ENCODE results near the gene ADNP2.

ADNP2 gene, protein sequence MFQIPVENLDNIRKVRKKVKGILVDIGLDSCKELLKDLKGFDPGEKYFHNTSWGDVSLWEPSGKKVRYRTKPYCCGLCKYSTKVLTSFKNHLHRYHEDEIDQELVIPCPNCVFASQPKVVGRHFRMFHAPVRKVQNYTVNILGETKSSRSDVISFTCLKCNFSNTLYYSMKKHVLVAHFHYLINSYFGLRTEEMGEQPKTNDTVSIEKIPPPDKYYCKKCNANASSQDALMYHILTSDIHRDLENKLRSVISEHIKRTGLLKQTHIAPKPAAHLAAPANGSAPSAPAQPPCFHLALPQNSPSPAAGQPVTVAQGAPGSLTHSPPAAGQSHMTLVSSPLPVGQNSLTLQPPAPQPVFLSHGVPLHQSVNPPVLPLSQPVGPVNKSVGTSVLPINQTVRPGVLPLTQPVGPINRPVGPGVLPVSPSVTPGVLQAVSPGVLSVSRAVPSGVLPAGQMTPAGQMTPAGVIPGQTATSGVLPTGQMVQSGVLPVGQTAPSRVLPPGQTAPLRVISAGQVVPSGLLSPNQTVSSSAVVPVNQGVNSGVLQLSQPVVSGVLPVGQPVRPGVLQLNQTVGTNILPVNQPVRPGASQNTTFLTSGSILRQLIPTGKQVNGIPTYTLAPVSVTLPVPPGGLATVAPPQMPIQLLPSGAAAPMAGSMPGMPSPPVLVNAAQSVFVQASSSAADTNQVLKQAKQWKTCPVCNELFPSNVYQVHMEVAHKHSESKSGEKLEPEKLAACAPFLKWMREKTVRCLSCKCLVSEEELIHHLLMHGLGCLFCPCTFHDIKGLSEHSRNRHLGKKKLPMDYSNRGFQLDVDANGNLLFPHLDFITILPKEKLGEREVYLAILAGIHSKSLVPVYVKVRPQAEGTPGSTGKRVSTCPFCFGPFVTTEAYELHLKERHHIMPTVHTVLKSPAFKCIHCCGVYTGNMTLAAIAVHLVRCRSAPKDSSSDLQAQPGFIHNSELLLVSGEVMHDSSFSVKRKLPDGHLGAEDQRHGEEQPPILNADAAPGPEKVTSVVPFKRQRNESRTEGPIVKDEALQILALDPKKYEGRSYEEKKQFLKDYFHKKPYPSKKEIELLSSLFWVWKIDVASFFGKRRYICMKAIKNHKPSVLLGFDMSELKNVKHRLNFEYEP

DNA sequence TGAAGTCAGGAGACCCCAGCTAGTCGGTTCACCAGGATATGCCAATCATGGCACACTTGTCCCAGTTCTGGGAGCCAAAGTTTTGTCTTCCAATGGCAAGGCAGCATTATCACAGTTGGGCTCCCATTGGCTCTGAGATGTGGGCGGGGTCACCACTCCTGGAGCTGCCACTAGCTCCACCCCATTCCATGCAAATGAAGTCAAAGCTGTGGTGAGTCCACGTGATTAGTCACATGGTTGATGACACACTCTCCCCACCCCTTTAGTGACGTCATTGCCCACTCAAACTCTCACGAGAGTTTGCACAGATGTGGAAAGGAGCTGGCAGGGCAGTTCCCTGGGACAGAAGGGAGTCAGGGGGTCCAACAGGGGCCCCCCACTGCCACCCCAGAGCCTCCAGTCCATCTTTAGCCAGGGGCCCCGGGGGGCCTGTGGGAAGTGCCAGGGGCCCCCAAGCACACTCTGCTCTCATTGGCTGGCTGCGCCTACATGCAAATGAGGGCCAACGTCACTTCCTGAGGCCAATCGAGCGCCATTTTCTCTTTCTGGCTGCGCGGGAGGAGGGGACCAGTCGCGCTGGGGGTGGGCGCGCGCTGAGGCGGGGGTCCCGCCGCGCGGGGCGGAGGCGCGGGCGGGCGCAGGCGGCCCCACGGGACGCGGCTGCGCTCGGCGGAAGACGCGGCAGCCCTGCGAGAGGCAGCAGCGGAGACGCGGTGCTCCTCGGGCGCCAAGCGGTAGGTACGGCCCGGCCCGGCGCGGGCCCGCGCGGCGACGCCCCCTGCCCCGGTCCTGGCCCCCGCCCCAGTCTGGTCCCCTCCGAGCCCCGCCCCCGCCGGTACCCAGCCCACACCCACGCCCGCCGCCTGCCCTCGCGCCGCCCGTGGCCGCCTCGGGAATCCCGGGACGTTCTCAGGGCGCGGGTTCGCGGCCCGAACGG is at the start of gene ADNP2:
TSS of gene ADNP2 (plus strand) at position 524 of the 937 bp plus-strand sequence. CDS start 8,281 bp downstream, outside the sequence.
- DNase-seq: peak; percentile 61

DNA sequence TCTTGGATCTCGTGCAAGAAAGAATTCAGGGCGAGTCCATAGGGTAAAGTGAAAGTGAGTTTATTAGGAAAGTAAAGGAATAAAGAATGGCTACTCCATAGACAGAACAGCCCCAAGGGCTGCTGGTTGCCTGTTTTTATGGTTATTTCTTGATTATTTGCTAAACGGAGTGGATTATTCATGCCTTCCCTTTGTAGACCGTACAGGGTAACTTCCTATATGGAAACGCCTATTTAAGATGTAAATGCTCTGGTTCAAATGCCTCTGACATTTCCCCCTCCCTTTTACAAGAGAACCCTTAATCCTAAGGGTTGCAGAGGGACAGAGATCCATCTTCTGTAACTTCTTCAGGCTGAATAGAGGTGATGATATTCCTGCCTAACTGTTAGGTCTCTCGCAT is 49.1 kb upstream of the ADNP2 start:
- DNase-seq: no peak

DNA sequence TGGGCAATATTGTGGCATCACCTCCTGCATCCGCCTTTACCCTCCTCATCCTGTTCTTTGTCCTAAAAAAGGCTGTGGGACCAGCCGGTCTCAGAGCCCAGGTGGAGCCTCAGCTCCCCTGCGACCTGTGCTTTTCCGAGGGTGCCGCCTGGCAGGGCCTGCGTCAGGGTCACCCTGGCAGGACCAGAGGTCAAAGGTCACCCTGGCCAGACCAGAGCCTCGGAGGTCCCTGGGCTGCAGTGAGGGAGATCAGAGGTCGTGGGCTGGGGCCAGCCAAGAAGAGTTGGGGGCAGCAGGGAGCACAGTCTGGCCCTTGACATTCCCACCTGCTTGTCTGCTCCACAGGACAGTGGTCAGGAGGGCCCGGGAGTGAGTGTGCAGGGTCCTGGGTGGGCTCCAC is 43.4 kb upstream of the ADNP2 start:
- DNase-seq: no peak

DNA sequence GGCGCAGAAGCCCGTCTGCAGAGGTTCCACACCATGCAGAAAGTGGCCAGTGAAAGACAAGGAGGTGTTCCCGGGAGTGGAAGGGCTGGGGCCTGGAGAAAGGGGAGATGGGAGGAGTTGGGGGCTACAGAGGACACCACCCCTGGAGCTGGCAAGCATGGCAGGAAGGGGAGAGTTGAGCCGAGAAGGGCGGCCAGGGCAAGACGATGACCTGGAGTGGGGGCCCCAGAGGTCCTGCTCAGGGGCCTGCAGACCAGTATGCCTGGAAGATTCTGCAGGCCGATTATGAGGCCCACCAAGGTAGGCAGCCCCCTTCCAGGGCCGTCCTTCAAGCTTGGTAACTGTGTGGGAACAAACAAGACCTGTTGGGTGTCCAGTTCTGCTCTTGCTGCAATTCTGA is 41.7 kb upstream of the ADNP2 start:
- no peak for DNase-seq

DNA sequence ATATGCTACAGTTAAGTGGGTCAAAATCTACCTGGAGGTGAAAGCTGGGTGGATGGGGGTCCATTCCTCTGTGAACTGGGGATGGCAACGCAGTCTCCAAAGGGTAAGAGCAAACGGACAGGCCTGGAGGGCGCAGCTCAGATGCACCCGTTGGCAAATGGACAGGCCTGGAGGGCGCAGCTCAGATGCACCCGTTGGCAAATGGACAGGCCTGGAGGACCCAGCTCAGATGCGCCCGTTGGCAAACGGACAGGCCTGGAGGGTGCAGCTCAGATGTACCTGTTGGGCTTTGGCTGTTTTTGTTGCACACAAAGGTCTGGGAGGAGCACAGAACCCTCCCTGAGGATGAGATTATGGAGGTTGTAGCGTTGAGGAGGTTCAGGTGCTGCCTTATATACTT is 41.2 kb upstream of the ADNP2 start:
- DNase-seq: no peak

DNA sequence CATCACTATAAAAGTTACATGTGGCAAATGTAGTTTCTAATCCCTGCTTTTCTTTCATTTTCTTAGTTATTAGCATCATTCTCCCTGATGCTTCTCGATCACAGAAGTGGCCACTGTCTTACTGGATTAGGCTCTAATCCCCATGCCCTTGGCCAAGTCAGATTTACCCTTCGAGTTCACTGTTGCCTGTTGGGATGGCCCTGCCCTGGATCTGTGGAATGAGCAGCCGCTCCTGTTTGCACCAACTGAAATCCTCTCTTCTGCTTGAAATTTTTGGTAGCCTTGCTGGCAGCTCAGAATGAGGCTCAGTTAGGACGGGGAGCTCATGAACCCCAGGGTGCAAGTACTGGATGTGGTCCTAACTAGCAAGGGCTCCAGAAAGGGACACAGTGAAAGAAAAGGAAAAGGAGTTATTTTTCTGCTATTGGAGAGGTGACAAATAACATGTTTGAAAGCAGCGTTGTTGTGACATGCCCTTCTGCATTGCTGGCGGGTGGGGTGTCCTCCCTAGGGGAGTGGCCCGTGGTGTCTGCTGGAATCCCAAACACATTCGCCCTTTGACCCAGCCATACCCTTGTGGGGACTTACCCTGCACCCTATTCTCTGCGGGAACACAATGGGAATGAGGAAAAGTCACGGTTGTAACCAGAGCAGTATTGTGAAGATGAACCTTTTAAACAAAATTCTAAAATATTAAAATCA is 40.3 kb upstream of the ADNP2 start:
- DNase-seq: no peak

DNA sequence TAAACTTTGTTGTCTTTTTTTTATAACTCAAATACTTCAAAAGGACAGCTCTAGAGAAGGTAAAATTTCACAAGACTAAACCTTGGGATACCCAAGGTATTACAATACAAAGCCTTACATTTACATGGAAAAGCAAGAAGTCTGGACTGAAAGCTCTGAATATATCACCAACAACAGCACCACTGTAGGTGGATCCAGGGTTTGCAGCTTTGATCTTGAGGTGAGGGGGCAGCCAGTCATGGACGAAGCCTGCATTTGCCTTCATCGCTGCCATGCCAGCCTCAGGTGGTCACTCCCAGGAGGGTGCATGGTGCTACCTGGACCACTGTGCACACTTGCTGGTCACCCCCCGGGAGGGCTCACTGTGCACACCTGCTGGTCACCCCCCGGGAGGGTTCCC is 38.2 kb upstream of the ADNP2 start:
- no peak for DNase-seq

DNA sequence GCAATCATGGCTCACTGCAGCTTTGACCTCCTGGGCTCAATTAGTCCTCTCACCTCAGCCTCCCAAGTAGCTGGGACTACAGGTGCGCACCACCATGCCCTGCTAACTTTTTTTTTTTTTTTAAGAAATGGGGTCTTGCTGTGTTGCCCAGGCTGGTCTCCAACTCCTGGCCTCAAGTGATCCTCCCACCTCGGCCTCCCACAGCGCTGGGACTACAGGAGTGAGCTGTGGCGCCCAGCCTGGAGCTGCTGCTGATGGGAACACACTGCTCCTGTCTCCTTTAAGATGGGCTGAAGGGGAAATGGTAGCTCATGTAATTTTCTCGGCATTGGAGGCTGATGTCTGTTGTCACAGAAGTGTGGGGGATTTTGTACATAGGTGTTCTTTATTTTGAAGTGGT is 34.9 kb upstream of the ADNP2 start:
- DNase-seq: no peak

DNA sequence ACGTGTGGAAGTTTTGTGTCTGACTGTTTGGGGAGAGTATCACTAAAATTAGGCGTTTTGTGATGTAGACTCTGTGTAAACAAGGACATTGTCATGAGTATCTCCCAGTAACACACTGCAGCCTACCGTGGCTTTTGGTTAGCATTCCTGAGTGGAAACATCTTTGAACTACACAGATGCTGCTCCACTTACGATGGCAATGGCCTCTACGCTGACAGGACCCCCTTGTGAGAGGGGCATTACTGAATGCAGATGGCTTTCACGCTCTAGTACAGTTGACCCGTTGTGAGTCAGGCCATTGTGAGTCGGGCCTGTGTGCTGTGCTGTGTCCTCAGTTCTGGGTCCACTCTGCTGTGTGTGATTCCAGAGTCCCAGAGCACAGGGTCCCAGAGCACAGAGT is 34.4 kb upstream of the ADNP2 start:
- DNase-seq: no peak

DNA sequence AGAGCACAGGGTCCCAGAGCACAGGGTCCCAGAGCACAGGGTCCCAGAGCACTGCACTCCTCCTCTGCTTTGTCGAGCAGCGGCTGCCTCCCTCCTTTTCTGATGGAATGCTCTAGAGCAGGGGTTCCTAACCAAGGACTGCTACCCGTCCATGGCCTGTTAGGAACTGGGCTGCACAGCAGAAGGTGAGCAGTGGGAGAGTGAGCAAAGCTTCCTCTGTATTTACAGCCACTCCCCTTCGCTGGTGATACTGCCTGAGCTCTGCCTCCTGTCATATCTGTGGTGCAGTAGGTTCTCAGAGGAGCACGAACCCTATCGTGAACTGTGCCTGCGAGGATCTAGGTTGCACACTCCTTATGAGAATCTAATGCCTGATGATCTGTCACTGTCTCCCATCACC is 33.1 kb upstream of the ADNP2 start:
- DNase-seq: no peak

DNA sequence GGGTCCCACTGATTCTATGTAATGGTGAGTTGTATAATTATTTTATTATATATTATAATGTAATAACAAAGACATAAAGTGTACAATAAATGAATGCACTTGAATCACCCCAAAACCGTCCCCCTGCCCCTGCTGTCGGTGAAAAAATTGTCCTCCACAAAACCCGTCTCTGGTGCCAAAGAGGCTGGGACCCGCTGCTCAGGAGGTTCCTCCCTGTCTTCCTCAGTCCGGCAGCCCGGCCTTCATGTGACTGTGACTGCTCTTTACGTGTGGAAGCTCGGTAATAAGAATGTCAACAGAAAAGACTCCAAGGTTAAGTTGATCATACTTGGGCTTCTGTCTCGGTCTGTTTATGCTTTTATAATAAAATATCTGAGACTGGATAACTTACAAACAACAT is 32.7 kb upstream of the ADNP2 start:
- DNase-seq: no peak

DNA sequence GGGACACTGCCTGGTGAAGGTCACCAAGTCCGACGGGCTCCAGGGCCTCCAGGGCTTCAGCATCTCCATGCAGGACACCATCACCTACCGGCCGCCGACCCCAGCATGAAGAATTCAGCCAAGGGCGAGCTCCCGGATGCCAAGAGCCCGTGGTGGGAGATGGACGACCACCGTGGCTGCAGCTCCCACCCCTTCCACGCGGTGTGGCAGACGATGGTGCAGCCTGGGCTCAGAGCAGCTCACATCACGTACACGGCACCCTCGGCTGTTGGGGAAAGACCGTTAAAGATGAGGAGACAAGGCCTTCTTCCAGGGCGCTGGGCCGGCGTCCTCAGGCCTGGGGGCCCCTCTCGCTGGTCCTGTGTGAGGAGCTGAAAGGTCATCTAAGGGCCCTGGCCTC is 31.2 kb upstream of the ADNP2 start:
- DNase-seq: no peak

DNA sequence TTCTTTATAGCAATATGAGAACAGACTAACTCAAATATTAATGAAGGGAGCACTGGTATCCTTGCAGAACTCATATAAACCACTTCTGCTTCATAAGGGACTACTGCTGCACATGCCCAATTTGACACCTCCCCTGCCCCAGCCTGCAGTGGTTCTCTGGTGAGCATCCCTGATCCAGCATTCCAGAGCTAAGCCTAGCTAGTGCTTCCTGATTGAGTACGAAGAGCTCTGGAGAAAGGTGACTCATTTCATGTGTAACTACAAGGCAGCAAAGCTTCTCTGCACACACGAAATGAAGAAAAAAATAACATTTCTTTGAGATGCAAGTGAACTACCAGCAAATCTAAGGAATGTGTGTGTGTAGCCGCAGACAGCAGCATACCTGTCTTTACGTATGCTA is 22.8 kb upstream of the ADNP2 start:
- DNase-seq: no peak

DNA sequence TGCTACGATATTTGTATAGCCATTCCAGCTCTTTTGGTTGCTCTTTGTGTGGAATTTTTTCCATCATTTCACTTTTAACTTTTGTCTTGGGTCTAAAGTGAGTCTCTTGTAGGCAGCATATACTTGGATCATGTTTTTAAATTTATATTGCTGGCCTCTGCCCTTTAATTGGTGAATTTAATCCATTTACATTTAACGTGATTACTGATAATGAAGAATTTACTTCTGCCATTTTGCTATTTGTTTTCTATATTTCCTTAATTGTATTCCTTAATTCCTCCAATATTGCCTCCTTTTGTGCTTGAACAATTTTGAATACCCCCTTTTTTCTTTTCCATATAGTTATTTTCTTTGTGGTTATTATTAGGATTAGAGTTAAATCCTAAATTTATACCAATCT is 21.0 kb upstream of the ADNP2 start:
- DNase-seq: no peak

DNA sequence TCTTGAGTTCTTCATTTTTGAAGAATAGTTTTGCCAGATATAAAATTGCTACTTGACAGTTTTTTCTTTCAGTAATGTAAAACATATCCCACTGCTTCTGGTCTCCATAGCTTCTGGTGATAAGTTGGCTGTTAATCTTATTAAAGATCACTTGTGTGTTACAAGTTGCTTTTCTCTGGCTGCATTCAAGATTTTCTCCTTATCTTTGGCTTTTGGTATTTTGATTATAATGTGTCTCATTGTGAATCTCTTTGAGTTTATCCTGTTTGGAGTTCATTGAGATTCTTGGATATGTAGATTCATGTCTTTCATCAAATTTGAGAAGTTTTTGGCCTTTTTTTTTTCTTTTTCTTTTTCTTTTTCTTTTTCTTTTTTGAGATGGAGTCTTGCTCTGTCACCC is 20.2 kb upstream of the ADNP2 start:
- DNase-seq: no peak

DNA sequence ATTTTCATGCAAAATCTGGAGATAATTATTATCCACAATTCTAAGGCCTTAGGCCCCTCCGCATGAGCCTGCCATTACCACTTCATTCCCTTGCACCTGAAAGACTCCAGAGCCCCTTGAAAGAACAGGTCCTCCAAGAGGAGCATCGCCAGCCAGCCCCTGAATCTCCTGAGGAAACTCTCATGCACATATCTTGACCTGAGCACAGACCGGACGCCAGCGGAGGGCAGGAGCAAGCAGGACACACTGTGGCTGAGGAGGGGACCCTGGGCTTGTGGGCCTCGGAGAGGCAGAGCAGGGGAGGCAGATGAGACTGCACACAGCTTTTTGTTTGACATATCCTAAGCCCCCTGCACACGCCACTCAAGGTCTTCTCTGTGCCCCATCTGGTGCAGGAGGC is 13.6 kb upstream of the ADNP2 start:
- DNase-seq: no peak

DNA sequence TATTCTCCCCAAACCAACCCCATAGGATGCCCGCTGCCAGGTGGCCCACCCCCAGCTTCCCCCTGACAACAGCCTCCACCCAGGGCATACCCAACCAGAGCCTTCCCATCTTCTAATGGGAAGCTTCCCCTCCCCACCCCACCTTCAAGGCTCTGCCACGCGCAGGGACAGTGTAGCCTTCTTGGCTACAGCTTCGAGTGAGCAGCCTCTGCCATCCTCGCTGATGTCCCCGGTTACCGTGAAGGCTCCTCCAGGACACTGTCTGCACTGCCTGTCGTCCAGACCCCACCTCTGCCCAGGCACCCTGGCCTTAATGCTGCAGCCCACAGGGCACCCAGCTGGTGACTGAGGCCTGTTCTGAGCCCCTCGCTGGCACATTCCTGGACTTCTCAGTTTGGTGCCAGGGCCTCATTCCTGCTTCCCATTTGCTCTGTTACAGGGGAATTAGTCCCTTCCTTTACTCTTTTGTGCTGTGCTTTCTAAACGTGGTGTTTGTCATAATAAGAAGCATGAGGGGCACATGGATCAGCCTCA is 13.0 kb upstream of the ADNP2 start:
- DNase-seq: no peak

DNA sequence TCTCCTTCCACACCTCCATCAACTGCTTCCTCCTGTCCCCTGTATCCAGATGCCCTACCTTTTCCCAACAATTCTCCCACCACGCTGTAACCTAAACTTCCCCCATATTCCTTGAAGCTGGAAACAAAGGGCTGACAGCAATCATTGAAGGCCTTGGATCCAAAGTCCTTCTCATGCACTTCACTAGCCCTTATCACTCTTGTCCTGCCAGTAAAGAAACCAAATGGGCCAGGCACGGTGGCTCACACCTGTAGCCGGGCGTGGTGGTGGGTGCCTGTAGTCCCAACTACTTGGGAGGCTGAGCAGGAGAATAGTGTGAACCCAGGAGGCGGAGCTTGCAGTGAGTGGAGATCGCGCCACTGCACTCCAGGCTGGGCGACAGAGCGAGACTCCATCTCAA is 11.9 kb upstream of the ADNP2 start:
- DNase-seq: no peak

DNA sequence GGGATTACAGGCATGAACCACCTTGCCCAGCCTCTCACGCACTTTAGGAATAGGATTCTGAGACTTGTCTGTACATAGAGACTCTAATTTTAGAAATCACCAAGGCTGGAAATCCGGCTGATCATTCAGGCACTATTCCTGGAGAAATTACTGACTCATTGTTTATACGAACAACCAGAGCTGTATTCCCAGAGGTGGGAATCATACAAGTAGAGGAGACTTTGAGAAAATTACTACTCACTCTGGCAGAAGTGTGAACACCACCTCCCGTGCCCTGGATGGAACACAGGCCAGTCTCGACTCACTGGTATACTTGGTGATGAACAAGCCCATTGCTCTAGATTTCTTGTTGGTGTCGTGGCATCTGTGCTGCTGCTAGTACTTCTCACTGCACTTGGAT is 5.8 kb upstream of the ADNP2 start:
- no peak for DNase-seq

DNA sequence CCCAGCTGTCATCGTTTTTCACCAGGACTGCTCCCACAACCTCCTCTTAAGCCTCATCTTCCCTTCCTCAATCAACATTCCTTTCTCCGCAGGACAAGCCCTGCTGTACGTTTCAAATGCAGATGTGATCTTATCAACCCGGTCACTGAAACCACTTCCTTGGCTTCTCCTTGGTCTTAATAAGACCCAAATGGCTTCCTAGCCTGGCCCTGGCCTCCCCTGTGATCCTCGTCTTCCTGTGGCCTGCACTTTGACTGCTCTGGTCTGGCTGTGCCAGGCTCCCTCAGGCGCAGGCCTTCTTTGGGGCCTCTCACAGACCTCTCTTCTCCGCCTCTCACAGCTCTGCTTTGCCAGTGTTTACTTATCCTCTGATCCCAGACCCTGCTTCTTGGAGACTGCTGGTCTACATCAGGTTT is 4.7 kb upstream of the ADNP2 start:
- DNase-seq: no peak

DNA sequence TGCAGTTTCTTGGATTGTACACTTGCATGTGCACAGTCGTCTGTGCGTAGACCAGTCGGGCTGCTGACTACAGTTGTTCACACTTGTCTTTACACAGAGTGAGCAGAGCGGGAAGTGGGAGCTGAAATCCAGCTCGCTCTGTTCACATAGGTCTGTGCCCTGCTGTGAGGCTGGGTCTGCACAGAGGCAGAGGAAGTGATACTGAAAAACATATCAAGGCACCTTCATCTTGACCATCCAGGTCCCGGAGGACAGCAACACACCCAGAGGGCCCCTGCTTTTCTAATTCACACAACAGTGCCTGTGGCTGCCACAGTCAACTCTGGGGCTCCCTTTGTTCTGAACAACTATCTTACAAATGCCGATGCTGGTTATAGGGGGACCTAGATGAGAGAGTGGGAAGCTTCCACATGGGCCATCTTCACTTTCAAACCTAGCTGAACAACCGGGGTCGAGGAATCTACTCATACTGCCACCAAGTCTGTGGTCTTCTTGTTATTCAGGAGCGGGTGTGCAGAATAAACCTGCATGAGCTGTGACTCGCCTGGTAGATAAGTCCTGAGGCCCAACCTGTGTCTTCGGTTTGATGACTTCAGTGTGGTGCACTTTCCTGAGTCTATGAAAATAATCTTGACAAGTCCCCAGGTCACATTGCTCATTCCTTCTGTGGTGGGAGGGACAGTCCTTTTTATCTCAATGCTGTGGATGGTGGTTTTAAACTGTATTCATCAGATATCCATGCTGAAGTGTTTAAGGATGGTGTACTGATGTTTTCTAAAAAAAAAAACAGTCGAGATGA is 3.5 kb upstream of the ADNP2 start:
- DNase-seq: no peak

Data from NCI-H1105 (cell line).